ENCODE data around the gene IL18. TPM values are rescaled to one million over a fixed set of nuclear protein-coding genes. Genes with fewer than 3 reads are reported as not detected.
A peak's percentile ranks its signal among the peaks of the same experiment; 100 is the strongest.

IL18 gene
- total RNA-seq, 2 experiments from 2014 or later: 0.17 TPM; not detected in 1

DNA sequence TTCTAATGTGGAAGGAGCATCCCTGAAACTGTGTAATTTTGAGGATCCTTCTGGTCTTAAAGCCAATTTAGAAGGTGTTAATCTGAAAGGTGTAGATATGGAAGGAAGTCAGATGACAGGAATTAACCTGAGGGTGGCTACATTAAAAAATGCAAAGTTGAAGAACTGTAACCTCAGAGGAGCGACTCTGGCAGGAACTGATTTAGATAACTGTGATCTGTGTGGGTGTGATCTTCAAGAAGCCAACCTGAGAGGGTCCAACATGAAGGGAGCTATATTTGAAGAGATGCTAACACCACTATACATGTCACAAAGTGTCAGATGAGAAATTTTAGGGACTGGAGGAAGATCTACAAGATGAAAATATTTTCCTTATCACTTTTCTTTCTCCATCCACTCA is 19.0 kb upstream of the IL18 start:
- Mint-ChIP-seq H3K4me1 (no peaks in the 10 kb centered on the region), H3K4me3 (no peak overlapping the region), H3K9me3 (no peaks in the 10 kb centered on the region), H3K27me3 (peaks cover 17% of the 10 kb centered on the region), H3K36me3 (ENCODE audit: low read depth) (no peaks in the 10 kb centered on the region), H3K27ac (no peak overlapping the region)
- no peak for DNase-seq
- ChIA-PET CTCF (no interaction called here), POLR2A (no interaction called here)

DNA sequence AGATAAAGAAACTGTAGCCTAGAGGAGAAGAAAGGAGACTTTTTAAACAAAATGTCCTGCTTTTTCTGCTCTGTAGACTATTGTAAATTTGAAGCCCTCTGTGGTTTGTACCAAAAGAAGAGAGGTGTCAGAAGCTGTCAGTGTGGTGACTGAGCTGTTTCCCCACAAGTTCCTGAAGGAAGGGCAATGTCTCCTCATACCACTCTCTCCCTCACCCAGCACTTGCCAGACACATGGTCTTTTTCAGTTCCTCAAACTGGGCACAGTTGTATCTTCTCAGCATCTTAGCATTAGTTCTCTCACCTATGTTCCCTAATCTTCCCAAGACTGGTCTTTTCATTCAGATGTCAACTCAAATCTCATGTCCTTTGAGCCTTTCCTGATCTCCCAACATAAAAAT is 15.7 kb upstream of the IL18 start:
- no peaks in the 10 kb centered on the region for H3K36me3 Mint-ChIP-seq (ENCODE audit: low read depth)
- no peaks in the 10 kb centered on the region for H3K9me3 Mint-ChIP-seq
- H3K27ac Mint-ChIP-seq: no peak overlapping the region
- ChIA-PET POLR2A (no interaction called here), CTCF (no interaction called here)
- peaks cover 30% of the 10 kb centered on the region for H3K27me3 Mint-ChIP-seq
- H3K4me3 Mint-ChIP-seq: no peak overlapping the region
- peaks cover 9% of the 10 kb centered on the region for H3K4me1 Mint-ChIP-seq
- no peak for DNase-seq

DNA sequence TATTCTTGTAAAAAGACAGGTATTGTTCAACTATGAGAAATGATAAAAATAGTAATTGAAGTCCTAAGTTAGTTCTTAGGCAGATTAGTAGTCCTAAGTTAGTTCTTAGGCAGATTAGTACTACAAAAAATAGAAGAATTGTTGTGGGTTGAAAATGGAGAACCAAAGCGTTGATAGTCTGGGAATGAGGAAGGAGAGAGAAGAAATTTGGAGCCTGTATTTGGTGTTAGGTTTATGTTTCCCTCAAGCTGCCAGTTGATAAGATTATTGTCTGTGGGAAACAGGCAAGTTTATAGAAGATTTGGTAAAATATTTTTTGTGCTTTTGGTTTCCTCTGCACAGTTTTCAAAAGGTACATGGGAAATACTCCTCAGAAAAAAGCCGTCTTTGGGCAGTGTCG is 15.0 kb upstream of the IL18 start:
- Mint-ChIP-seq H3K36me3 (ENCODE audit: low read depth) (no peaks in the 10 kb centered on the region), H3K27me3 (peaks cover 31% of the 10 kb centered on the region), H3K27ac (no peak overlapping the region), H3K4me3 (no peak overlapping the region), H3K9me3 (no peaks in the 10 kb centered on the region), H3K4me1 (peaks cover 10% of the 10 kb centered on the region)
- ChIA-PET POLR2A (no interaction called here), CTCF (no interaction called here)
- no peak for DNase-seq

DNA sequence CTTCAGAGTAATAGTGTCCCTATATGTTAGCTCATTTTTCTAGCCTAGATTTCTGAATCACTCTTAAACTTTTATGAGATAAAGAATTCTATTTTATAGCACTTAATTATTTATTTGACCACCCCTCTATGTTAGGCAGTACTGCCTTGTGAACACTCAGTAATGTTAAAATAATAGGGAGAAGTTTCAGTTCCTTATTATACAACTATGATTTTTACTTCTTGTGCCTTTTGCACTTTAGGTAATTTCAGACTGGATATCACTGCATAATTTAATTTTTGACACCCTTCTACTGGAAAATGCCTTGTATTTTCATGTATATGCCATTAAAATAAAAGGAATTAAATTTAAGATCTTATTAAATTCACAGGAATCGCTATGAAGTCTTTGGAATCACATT is 14.5 kb upstream of the IL18 start:
- Mint-ChIP-seq H3K27me3 (peaks cover 31% of the 10 kb centered on the region), H3K4me1 (peaks cover 10% of the 10 kb centered on the region), H3K4me3 (no peak overlapping the region), H3K9me3 (no peaks in the 10 kb centered on the region), H3K27ac (no peak overlapping the region), H3K36me3 (ENCODE audit: low read depth) (no peaks in the 10 kb centered on the region)
- ChIA-PET CTCF (no interaction called here), POLR2A (no interaction called here)
- DNase-seq: no peak

DNA sequence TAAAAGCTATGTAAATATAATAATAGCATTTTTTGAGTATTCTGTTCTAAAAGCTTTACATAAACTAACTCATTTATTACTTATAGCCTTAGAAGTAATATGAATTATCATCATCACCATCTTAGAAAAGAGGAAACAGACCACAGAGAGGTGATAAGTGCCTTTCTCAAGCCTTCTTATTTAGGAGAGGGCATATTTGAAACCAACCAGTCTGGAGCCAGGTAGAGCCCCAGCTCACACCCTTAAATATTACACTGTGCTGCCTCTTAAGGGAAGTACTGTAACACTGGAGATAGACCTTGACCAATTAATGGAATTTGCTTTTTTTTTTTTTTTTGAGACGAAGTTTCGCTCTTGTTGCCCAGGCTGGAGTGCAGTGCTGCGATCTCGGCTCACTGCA is 13.7 kb upstream of the IL18 start:
- no peaks in the 10 kb centered on the region for H3K36me3 Mint-ChIP-seq (ENCODE audit: low read depth)
- DNase-seq: no peak
- ChIA-PET CTCF (interaction anchor here (0.6 kb wide), 1 partner anchor 76 kb away, joined by 3 read pairs; no protein-coding TSS in a partner anchor), POLR2A (no interaction called here)
- H3K27me3 Mint-ChIP-seq: peaks cover 31% of the 10 kb centered on the region
- H3K4me3 Mint-ChIP-seq: no peak overlapping the region
- no peaks in the 10 kb centered on the region for H3K9me3 Mint-ChIP-seq
- peaks cover 10% of the 10 kb centered on the region for H3K4me1 Mint-ChIP-seq
- H3K27ac Mint-ChIP-seq: no peak overlapping the region

DNA sequence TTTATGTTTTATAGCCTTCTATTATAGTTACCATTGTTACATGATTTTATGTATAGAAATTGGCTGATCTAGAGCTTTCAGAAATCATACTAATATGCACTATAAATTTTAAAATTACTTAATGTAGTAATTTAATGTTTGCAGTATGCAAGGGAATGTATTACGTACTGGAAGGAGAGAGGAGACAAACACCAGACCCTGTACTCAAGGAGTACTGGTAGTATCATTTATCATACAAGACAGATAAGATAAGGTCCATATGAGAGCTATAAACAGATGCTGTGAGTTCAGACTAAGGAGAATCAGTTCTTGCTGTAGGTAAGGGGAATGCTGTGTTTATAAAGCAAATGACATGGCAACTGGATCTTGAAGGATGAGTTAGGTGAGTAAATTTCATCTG is 12.2 kb upstream of the IL18 start:
- H3K9me3 Mint-ChIP-seq: no peaks in the 10 kb centered on the region
- no peak for DNase-seq
- peaks cover 31% of the 10 kb centered on the region for H3K27me3 Mint-ChIP-seq
- no peak overlapping the region for H3K27ac Mint-ChIP-seq
- POLR2A ChIA-PET: no interaction called here
- CTCF ChIA-PET: interaction anchor here (0.6 to 1.1 kb wide), 3 partner anchors 45 to 250 kb away, joined by 3 read pairs; no protein-coding TSS in a partner anchor
- H3K4me1 Mint-ChIP-seq: peaks cover 10% of the 10 kb centered on the region
- no peaks in the 10 kb centered on the region for H3K36me3 Mint-ChIP-seq (ENCODE audit: low read depth)
- no peak overlapping the region for H3K4me3 Mint-ChIP-seq

DNA sequence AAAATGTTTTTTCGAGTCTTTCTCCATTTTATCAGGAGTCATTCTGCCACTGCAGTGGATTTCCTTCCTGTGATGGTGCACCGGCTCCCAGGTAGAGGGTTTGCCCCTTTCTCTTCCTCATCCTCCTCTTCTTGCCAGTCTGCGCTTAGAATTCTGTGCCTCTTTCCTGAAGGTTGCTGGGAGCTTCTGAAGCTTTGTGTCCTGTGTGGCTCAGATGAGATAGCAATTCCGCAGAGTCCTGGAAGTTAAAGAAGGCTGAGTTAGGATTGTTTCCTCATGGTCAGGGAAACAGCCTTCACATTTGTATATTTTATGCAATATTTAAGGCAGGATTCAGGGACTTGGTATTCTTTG is 11.7 kb upstream of the IL18 start:
- peaks cover 10% of the 10 kb centered on the region for H3K4me1 Mint-ChIP-seq
- CTCF ChIA-PET: interaction anchor here (0.6 to 1.1 kb wide), 3 partner anchors 46 to 249 kb away, joined by 3 read pairs; no protein-coding TSS in a partner anchor
- H3K27ac Mint-ChIP-seq: no peak overlapping the region
- no peaks in the 10 kb centered on the region for H3K36me3 Mint-ChIP-seq (ENCODE audit: low read depth)
- no peaks in the 10 kb centered on the region for H3K9me3 Mint-ChIP-seq
- DNase-seq: no peak
- peaks cover 31% of the 10 kb centered on the region for H3K27me3 Mint-ChIP-seq
- POLR2A ChIA-PET: no interaction called here
- H3K4me3 Mint-ChIP-seq: no peak overlapping the region

DNA sequence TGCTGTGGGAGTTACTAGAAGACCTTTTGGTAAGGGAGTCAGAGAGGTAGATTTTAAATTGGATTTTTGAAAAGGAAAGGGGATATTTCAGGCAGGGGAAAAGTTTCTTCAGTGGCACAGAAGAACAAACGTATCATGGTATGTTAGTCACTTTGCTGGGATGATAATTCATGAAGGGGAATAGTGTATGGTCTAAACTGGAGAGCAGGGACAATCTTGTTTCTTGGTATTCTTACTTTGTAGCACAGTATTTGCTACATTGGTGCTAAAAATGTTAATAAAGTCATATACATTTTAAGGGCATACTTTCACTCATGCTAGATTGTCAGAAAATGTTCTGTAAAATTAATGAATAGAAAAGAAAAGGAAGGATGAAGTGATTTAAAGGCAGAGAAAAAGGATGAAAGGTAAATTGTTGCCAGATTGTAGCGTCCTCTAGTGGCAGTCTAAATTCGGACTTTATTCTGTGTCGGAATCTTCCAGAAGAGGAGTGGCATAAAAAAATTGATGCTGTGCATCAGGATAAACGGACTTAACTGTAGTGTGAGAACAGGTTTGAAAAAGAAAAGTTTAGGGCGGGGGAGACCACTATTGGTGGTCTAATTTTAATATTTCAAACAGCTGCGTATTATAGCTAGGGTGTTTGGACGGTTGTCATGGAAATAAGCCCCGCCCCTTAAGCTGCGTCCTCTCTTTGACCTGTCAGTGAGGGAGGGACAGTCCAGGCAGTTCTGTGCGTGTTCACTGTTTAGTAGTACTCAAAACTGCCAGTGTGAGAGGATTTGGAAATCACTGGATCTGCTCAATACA is 11.1 kb upstream of the IL18 start, which contains the start of gene BCO2:
BCO2 (plus strand) TSS at position 724 of the 810 bp plus-strand sequence. CDS start 90 bp downstream, outside the sequence.
- no peaks in the 10 kb centered on the region for H3K36me3 Mint-ChIP-seq (ENCODE audit: low read depth)
- peak within 1 kb of the TSS; percentile 56 for H3K4me3 Mint-ChIP-seq

DNA sequence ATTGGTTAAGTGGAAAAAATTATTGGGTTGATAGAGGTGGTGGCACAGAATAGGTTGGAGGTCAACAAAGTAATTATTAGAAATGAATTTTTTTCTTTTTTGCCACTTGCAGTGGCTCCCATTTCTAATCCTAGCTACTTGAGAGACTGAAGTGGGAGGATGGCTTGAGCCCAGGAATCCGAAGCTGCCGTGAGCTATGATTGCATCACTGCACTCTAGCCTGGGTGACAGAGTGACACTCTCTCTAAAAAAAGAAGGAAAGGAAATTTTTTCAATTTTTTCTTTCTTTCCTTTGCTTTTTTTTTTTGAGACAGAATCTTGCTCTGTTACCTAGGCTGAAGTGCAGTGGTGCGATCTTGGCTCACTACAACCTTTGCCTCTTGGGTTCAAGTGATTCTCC is 9.3 kb upstream of the IL18 start:
- no peak for DNase-seq
- POLR2A ChIA-PET: no interaction called here
- no peaks in the 10 kb centered on the region for H3K36me3 Mint-ChIP-seq (ENCODE audit: low read depth)
- H3K27ac Mint-ChIP-seq: no peak overlapping the region
- peaks cover 10% of the 10 kb centered on the region for H3K4me1 Mint-ChIP-seq
- H3K4me3 Mint-ChIP-seq: no peak overlapping the region
- H3K27me3 Mint-ChIP-seq: peaks cover 15% of the 10 kb centered on the region
- CTCF ChIA-PET: no interaction called here
- no peaks in the 10 kb centered on the region for H3K9me3 Mint-ChIP-seq

More for the DNA sequence above, 11.1 kb upstream of the IL18 start, which contains the start of gene BCO2:
- peaks cover 10% of the 10 kb centered on the region for H3K4me1 Mint-ChIP-seq
- peak; percentile 45 for DNase-seq
- ChIA-PET CTCF (interaction anchor here (1.1 kb wide), 1 partner anchor 249 kb away, joined by 3 read pairs; no protein-coding TSS in a partner anchor), POLR2A (no interaction called here)
- no peak within 1 kb of the TSS for H3K27ac Mint-ChIP-seq
- no peaks in the 10 kb centered on the region for H3K9me3 Mint-ChIP-seq
- peaks cover 30% of the 10 kb centered on the region for H3K27me3 Mint-ChIP-seq

DNA sequence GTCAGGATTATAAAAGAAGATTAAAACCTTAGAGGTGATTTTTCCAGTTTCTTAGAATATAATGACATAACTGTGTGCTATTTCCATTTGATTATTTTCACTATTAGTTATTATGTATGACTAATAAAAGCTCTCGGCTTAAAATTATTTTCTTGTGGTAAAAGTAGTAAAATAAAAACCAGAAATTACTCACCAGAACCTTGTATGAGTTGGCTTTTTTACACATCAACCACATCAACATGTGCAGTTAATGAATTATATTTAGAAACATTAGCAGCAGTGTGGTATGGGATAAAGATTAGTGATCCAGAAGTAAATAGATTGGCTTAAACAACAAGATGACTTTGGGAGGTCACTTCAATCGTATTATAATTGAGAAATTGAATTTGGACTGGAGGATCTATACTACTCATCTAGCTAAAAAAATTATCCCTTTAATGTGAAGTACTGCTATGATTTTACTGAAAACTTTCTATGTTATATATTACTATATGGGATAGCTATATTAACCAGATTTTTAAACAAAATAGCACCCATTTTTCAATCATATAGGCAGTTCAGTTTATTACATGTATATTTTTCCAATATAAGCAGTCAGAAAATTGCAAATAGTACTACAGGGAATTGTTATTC is 8.6 kb upstream of the IL18 start:
- DNase-seq: no peak
- H3K4me1 Mint-ChIP-seq: peaks cover 10% of the 10 kb centered on the region
- CTCF ChIA-PET: no interaction called here
- H3K27ac Mint-ChIP-seq: no peak overlapping the region
- H3K27me3 Mint-ChIP-seq: peaks cover 14% of the 10 kb centered on the region
- POLR2A ChIA-PET: no interaction called here
- no peak overlapping the region for H3K4me3 Mint-ChIP-seq
- no peaks in the 10 kb centered on the region for H3K36me3 Mint-ChIP-seq (ENCODE audit: low read depth)
- no peaks in the 10 kb centered on the region for H3K9me3 Mint-ChIP-seq

DNA sequence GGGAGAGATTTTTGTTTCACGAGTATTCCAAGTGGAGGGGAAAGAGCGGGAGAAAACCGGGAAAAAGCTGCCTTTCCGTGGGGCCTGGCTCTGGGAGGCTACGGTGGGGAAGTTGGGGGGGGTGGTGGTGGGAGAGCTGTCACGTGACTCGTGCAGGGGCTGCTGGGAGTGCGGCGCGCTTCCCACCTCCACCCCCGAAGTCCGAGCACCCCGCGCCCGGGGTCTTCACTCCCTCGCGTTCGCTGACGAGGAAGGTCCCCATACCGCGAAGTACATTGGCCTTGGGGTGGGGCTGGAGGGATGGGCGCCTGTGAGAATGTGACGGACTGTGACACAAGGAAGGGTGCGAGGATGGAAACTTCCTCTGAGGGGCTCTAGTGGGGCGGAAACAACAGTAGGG is 3.3 kb upstream of the IL18 start, which contains the start of gene TEX12:
TEX12 (plus strand) TSS at position 228 of the 400 bp plus-strand sequence. CDS start 1,897 bp downstream, outside the sequence.
- Mint-ChIP-seq H3K4me3 (no peak within 1 kb of the TSS), H3K27ac (no peak within 1 kb of the TSS), H3K27me3 (peaks cover 21% of the 10 kb centered on the region), H3K36me3 (ENCODE audit: low read depth) (peaks cover 2% of the 10 kb centered on the region), H3K4me1 (peaks cover 8% of the 10 kb centered on the region), H3K9me3 (no peaks in the 10 kb centered on the region)
- no peak for DNase-seq
- CTCF ChIA-PET: no interaction called here
- POLR2A ChIA-PET: no interaction called here

DNA sequence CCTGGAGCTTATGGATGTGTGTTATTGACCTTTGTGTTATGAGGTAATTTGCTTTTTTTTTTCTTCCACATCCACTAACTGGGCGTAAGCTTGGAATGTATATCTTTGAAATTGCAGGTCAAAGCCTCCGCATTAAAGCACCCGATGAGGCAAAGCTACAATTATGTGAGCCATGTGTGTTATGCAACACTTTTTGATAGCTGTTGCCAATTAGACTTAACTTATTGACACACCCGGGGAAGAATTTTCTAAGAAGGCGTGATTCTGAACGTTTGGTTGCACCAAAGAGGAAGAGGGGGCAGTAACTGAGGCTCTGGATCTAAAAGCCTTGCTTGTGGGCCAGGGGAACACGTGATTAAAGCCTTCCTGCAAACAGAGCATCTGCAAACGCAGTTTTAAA is 2.7 kb upstream of the IL18 start:
- peaks cover 21% of the 10 kb centered on the region for H3K27me3 Mint-ChIP-seq
- H3K4me3 Mint-ChIP-seq: no peak overlapping the region
- no peaks in the 10 kb centered on the region for H3K9me3 Mint-ChIP-seq
- H3K4me1 Mint-ChIP-seq: peaks cover 8% of the 10 kb centered on the region
- CTCF ChIA-PET: interaction anchor here (1.4 kb wide), 1 partner anchor 23 kb away, joined by 3 read pairs; no protein-coding TSS in a partner anchor
- H3K27ac Mint-ChIP-seq: no peak overlapping the region
- DNase-seq: no peak
- POLR2A ChIA-PET: no interaction called here
- H3K36me3 Mint-ChIP-seq (ENCODE audit: low read depth): peaks cover 2% of the 10 kb centered on the region

DNA sequence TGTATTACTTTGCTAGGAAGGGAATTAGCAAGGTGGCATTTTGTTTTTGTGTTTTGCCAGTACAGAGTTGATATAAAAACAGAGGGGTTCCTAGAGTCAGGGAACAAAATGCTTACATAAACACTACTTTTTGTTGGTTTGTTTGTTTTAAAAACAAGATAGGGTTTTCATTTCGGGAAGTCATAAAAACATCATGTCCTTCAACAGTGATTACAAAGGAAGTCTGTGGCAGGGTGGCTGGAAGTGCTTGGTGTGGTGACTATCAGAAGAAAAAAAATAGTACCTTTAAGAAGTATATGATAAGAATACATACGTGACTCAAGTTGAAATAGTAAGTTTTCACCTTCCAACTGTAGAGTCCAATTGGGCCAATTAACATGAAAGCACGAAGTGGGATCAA is 1.2 kb upstream of the IL18 start:
- CTCF ChIA-PET: interaction anchor here (1.4 kb wide), 1 partner anchor 21 kb away, joined by 3 read pairs; no protein-coding TSS in a partner anchor
- H3K4me3 Mint-ChIP-seq: no peak overlapping the region
- H3K9me3 Mint-ChIP-seq: no peaks in the 10 kb centered on the region
- H3K27me3 Mint-ChIP-seq: peaks cover 23% of the 10 kb centered on the region
- POLR2A ChIA-PET: no interaction called here
- peaks cover 8% of the 10 kb centered on the region for H3K4me1 Mint-ChIP-seq
- H3K27ac Mint-ChIP-seq: no peak overlapping the region
- peaks cover 2% of the 10 kb centered on the region for H3K36me3 Mint-ChIP-seq (ENCODE audit: low read depth)
- DNase-seq: no peak

Data from activated CD4-positive, alpha-beta T cell treated with anti-CD3 and anti-CD28 coated beads, Interleukin-2, amount 10 ng/mL, durations not matched to agents 7 days and 5 days (primary cell).